GM19395 (cell line): ENCODE measurements around the gene TNIK.
"Not testable (repeated sequence)": the region's sequence is repeated elsewhere in the genome, so short reads cannot be mapped to it uniquely, and the experiment has no call there.

ENCODE experiments used
- ATAC-seq: cut with Tn5 transposase; IDR thresholded peaks from one replicate; pipeline ENCODE4 v1.9.1; 2021; ENCODE audit warnings: mild to moderate bottlenecking, moderate library complexity; ENCODE audit not compliant: unreplicated experiment

The TNIK gene

GRCh38 chr3:171422855-171423254 is 37.4 kb downstream of the TNIK start:
- not testable (repeated sequence) for ATAC-seq

- ATAC-seq = no peak
Measured at GRCh38 chr3:171420667-171421066, 39.5 kb downstream of the TNIK start.

- ATAC-seq = no peak
Measured at GRCh38 chr3:171419457-171419856, 40.7 kb downstream of the TNIK start.

- ATAC-seq = no peak
Measured at GRCh38 chr3:171417813-171418212, 42.4 kb downstream of the TNIK start.

GRCh38 chr3:171417137-171417536 is 43.1 kb downstream of the TNIK start:
- no peak for ATAC-seq

- no peak for ATAC-seq
Measured at GRCh38 chr3:171416666-171417065, 43.5 kb downstream of the TNIK start.

- ATAC-seq = no peak
Measured at GRCh38 chr3:171416061-171416460, 44.1 kb downstream of the TNIK start.

GRCh38 chr3:171415070-171415469 is 45.1 kb downstream of the TNIK start:
- ATAC-seq = no peak

GRCh38 chr3:171412473-171412872 is 47.7 kb downstream of the TNIK start:
- ATAC-seq = no peak

- no peak for ATAC-seq
Measured at GRCh38 chr3:171412054-171412453, 48.2 kb downstream of the TNIK start.

GRCh38 chr3:171410186-171410585 is 50.0 kb downstream of the TNIK start:
- ATAC-seq = no peak

GRCh38 chr3:171407759-171408158 is 52.4 kb downstream of the TNIK start:
- ATAC-seq = no peak

GRCh38 chr3:171404376-171404967 is 55.7 kb downstream of the TNIK start:
- ATAC-seq = no peak

- no peak for ATAC-seq
Measured at GRCh38 chr3:171402281-171402680, 57.9 kb downstream of the TNIK start.

- ATAC-seq = no peak
Measured at GRCh38 chr3:171401432-171401831, 58.8 kb downstream of the TNIK start.

- no peak for ATAC-seq
Measured at GRCh38 chr3:171399842-171400241, 60.4 kb downstream of the TNIK start.

GRCh38 chr3:171398343-171398742 is 61.9 kb downstream of the TNIK start:
- ATAC-seq = no peak

- ATAC-seq = no peak
Measured at GRCh38 chr3:171397089-171397488, 63.1 kb downstream of the TNIK start.

- no peak for ATAC-seq
Measured at GRCh38 chr3:171396048-171396447, 64.2 kb downstream of the TNIK start.

- ATAC-seq = no peak
Measured at GRCh38 chr3:171393032-171393744, 67.0 kb downstream of the TNIK start.

GRCh38 chr3:171391432-171391831 is 68.8 kb downstream of the TNIK start:
- ATAC-seq = no peak

GRCh38 chr3:171390051-171390941 is 69.9 kb downstream of the TNIK start:
- ATAC-seq = no peak
